ENCODE data around the gene SMG6.

Gene SMG6

DNA sequence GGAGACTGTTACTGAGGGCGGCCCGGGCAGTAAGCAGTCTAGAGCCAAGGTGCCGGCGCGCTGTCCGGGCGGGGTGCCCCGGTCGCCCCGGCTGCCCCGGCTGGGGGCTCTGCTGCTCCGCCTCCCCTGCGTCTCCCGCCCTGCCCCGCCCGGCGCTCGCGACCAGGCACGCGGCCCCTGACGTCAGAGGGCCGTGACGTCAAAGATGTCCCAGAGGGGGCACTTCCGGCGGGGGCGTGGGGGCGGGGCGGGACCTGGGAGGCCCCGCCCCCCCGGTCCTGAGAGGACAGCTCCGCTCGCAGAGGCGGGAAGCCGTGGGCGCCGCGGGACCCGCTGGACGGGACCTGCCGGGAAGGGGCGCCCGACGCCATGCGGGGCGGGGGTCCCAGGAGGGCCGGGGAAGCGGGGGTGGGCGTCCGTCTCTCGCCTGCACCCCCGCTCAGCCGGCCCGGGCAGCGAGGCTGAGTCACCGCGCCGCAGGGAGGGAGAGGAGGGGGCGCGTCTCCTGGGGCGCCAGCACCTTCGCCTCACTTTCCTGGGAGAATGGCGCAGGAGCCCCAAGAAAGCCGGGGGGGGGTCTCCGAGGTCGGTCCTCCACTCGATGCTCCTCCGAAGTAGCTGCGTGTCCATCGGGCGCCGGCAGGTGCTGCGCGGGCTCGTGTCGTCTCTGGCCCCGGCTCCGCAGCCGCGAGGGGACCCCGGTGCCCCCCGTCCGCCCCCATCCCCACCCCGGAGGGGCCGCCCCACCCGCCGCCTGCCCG, 253.1 kb downstream of the SMG6 start (continued):
- 0 out of 2 replicates have a peak, but pooled peaks have one; percentile 60 for TF ChIP-seq ZEB2 (tag by site-specific recombination; IDR thresholded peaks at IDR 0.05)

- CTCF ChIA-PET: interaction anchor here (1.7 to 1.9 kb wide), 2 partner anchors 140 to 195 kb away, joined by 5 to 7 read pairs; no protein-coding TSS in a partner anchor
- no peaks in the 10 kb centered on the region for H3K9me3 ChIP-seq (ENCODE audit: control insufficient read depth, insufficient read depth, low read depth, low read length)
- peak overlapping the region; percentile 41; the same call in 1 of the 2 replicates for H3K27ac ChIP-seq (ENCODE audit: extremely low read depth, low read depth, low read length)
- TF ChIP-seq, protein P1, sequence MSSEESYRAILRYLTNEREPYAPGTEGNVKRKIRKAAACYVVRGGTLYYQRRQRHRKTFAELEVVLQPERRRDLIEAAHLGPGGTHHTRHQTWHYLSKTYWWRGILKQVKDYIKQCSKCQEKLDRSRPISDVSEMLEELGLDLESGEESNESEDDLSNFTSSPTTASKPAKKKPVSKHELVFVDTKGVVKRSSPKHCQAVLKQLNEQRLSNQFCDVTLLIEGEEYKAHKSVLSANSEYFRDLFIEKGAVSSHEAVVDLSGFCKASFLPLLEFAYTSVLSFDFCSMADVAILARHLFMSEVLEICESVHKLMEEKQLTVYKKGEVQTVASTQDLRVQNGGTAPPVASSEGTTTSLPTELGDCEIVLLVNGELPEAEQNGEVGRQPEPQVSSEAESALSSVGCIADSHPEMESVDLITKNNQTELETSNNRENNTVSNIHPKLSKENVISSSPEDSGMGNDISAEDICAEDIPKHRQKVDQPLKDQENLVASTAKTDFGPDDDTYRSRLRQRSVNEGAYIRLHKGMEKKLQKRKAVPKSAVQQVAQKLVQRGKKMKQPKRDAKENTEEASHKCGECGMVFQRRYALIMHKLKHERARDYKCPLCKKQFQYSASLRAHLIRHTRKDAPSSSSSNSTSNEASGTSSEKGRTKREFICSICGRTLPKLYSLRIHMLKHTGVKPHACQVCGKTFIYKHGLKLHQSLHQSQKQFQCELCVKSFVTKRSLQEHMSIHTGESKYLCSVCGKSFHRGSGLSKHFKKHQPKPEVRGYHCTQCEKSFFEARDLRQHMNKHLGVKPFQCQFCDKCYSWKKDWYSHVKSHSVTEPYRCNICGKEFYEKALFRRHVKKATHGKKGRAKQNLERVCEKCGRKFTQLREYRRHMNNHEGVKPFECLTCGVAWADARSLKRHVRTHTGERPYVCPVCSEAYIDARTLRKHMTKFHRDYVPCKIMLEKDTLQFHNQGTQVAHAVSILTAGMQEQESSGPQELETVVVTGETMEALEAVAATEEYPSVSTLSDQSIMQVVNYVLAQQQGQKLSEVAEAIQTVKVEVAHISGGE (tag by site-specific recombination; conservative IDR thresholded peaks at IDR 0.05; ENCODE audit: low read depth): peak; percentile 45; the same call in 1 of the 2 replicates
- TF ChIP-seq ZNF596 (tag by site-specific recombination; IDR thresholded peaks at IDR 0.05): 0 out of 2 replicates have a peak, but pooled peaks have one; percentile 9
- 0 out of 2 replicates have a peak, but pooled peaks have one; percentile 9 for TF ChIP-seq ZNF335 (tag by site-specific recombination; conservative IDR thresholded peaks at IDR 0.05)
- 0 out of 2 replicates have a peak, but pooled peaks have one; percentile 34 for TF ChIP-seq ZNF677 (tag by site-specific recombination; IDR thresholded peaks at IDR 0.05)
- TF ChIP-seq WT1 (tag by site-specific recombination; IDR thresholded peaks at IDR 0.05): no peak
- peak; percentile 12; the same call in 1 of the 2 replicates for TF ChIP-seq ZNF561 (tag by site-specific recombination; IDR thresholded peaks at IDR 0.05; ENCODE audit: borderline replicate concordance)
- TF ChIP-seq ZNF18 (tag by site-specific recombination; IDR thresholded peaks at IDR 0.05): no peak
- peak; percentile 79 for TF ChIP-seq ZNF664 (tag by site-specific recombination; IDR thresholded peaks at IDR 0.05)
- TF ChIP-seq ZNF660 (tag by site-specific recombination; IDR thresholded peaks at IDR 0.05): peak; percentile 23
- TF ChIP-seq ZXDB (tag by site-specific recombination; IDR thresholded peaks at IDR 0.05): no peak
- TF ChIP-seq ZBTB26 (tag by site-specific recombination; optimal IDR thresholded peaks at IDR 0.05): peak; percentile 54
- TF ChIP-seq, protein P2, sequence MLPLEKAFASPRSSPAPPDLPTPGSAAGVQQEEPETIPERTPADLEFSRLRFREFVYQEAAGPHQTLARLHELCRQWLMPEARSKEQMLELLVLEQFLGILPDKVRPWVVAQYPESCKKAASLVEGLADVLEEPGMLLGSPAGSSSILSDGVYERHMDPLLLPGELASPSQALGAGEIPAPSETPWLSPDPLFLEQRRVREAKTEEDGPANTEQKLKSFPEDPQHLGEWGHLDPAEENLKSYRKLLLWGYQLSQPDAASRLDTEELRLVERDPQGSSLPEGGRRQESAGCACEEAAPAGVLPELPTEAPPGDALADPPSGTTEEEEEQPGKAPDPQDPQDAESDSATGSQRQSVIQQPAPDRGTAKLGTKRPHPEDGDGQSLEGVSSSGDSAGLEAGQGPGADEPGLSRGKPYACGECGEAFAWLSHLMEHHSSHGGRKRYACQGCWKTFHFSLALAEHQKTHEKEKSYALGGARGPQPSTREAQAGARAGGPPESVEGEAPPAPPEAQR (tag by site-specific recombination; IDR thresholded peaks at IDR 0.05): no peak
- peak; percentile 97 for TF ChIP-seq ZFHX2 (tag by site-specific recombination; conservative IDR thresholded peaks at IDR 0.05)
- TF ChIP-seq MYNN (tag by site-specific recombination; IDR thresholded peaks at IDR 0.05; ENCODE audit: borderline replicate concordance): 0 out of 2 replicates have a peak, but pooled peaks have one; percentile 34
- TF ChIP-seq KLF10 (tag by site-specific recombination; IDR thresholded peaks at IDR 0.05): peak; percentile 20; the same call in 1 of the 2 replicates
- no peak for TF ChIP-seq KLF1 (tag by site-specific recombination; IDR thresholded peaks at IDR 0.05)
- TF ChIP-seq GLIS1 (tag by site-specific recombination; IDR thresholded peaks at IDR 0.05): peak; percentile 48; the same call in 1 of the 2 replicates
- peak; percentile 56 for TF ChIP-seq GLIS2 (tag by site-specific recombination; IDR thresholded peaks at IDR 0.05)
- TF ChIP-seq EGR2 (tag by site-specific recombination; IDR thresholded peaks at IDR 0.05; ENCODE audit: low read depth): peak; percentile 53; the same call in 1 of the 2 replicates
- 0 out of 2 replicates have a peak, but pooled peaks have one; percentile 22 for TF ChIP-seq ZBTB20 (tag by site-specific recombination; IDR thresholded peaks at IDR 0.05)
- 0 out of 2 replicates have a peak, but pooled peaks have one; percentile 27 for TF ChIP-seq ZNF394 (tag by site-specific recombination; IDR thresholded peaks at IDR 0.05; ENCODE audit: borderline replicate concordance)
- H3K36me3 ChIP-seq (ENCODE audit: control insufficient read depth in 2 of 2, insufficient read depth in 1 of 2, low read length in 2 of 2): peaks cover 0 to 3% of the 10 kb centered on the region in 2 experiments; a peak in 2 of 3 replicates
- peaks cover 10% of the 10 kb centered on the region for H3K4me1 ChIP-seq (ENCODE audit: control insufficient read depth, insufficient read depth, low read length)
- peak overlapping the region; percentile 56 for H3K4me3 ChIP-seq (ENCODE audit: low read depth, low read length)
- POLR2A ChIA-PET: interaction anchor here (0.5 to 1.3 kb wide), 3 partner anchors 125 to 333 kb away, joined by 3 to 4 read pairs (median 3); no protein-coding TSS in a partner anchor
These were observed 254.0 kb downstream of the SMG6 start for GRCh38 chr17:2049333-2050299.
